NCI-H748 treated with DMSO at 0.1 percent for 48 hours (cell line): Measurements from ENCODE around the gene ATP4B.
"Not testable (repeated sequence)": the region's sequence is repeated elsewhere in the genome, so short reads cannot be mapped to it uniquely, and the experiment has no call there.

Experiments
- DNase-seq: peaks from one replicate; lab custom pipeline; 2025; lab: John Stamatoyannopoulos, UW

ATP4B gene

GRCh38 chr13:113639616-113640262 lies 18.3 kb downstream of the ATP4B start:
- no peak for DNase-seq

GRCh38 chr13:113638806-113639205 lies 19.2 kb downstream of the ATP4B start:
- no peak for DNase-seq

GRCh38 chr13:113638173-113638746 lies 19.7 kb downstream of the ATP4B start:
- no peak for DNase-seq

GRCh38 chr13:113637262-113638160 lies 20.5 kb downstream of the ATP4B start:
- no peak for DNase-seq

DNA sequence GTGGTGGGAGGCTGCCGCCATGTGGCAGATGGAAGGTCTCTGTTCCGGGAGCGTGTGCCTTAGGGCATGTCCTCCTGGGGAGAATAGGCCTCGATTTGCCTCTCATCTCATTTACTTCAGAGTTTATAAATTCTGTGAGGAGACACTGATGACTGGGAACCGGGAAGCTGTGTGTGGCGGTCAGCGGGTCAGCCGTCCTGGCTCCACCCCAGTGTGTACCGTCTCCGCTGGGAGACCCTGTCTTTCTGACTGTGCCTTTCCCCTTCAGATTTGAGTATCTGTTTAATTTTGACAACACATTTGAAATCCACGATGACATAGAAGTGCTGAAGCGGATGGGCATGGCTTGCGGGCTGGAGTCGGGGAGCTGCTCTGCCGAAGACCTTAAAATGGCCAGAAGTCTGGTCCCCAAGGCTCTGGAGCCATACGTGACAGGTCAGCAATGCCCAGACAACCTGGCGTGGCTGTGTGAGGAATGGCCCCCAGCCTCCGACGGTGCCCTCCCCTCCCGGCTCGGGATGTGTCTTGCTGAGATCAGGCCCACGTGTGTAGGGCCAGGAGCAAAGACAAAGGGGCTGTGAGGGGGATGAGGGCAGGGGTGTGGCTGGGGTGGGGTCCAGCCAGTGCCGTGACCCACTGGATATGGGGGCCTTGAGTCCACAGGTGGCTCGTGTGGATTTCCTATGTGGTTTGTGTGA lies 21.6 kb downstream of the ATP4B start:
- DNase-seq, result no peak

DNA sequence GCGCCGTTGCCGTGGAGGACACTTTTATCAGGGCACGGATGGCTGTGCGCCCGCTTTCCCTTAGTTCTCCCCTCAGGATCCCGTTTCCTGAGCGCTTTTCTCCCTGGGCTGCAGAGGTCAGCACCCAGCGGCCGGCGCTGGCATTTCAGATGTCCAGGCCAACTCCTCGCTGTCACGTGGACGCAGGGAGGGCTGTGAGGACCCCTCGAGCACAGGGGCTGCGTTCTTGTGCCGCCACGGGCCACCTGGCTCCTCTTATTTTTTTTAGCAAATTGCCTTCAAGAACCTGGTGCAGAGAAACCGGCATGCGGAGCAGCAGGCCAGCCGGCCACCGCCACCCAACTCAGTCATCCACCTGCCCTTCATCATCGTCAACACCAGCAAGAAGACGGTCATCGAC lies 22.3 kb downstream of the ATP4B start:
- DNase-seq, result no peak

DNA sequence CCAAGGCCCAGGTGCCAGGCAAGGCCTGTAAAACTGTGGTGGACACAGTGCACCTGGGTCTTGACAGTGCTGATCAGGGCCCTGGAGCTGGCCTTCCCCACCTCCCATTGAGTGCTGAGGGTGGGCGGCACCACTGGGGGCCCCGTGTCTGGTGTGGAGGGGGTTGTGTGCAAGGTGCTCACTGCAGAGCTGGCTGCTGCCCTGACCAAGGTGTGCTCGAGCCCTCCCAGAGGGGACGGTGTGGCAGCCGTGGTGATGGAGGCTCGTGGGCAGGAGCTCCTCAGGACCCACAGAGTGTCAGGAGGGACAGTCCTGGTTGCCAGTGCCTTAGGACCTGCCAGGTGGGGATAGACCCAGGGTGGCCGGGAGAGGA lies 23.0 kb downstream of the ATP4B start:
- DNase-seq, result no peak

GRCh38 chr13:113634279-113635047 lies 23.5 kb downstream of the ATP4B start:
- no peak for DNase-seq

DNA sequence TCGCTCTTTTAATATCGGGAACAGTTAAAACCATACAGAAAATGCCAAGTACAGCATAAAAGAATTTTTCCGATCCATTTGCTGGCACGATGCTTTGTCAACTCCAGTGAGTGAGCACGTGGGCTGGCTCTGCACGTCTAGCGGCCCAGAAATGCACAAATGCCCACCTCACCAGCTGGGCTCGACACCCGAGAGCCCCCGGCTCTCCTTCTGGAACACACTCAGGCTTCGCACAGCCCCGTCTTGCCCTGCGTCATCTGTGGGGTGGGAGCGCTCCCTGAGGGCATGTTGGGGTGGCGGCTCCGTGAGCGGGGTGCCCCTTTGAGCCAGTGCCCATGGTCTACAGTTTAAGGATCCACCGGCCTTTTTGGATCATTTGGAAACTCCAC lies 24.5 kb downstream of the ATP4B start:
- DNase-seq, result no peak

DNA sequence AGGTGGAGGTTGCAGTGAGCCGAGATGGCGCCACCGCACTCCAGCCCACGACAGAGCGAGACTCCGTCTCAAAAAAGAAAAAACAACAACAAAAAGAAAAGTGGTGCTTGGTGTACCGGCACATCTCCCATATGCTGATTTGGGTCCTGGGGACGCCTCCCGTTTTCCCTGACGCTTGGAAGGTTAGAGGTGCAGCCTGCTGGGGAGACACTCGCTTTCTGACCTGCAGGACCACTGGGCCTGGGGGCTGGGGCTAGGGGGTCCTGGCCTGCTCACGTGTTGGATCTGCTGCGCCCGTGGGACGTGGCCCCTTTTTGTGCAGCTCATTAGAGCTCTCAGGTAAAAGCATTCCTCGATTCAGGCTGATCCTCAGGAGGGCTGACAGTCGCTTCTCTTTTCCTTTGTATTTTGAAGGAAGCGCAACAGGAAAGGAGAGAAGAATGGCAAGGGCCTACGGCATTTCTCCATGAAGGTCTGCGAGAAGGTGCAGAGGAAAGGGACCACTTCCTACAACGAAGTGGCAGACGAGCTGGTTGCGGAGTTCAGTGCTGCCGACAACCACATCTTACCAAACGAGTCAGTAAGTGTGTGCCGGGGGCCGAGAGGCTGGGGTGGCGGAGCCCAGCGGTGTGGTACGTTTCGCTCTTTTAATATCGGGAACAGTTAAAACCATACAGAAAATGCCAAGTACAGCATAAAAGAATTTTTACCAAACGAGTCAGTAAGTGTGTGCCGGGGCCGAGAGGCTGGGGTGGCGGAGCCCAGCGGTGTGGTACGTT lies 25.1 kb downstream of the ATP4B start:
- no peak for DNase-seq

GRCh38 chr13:113631341-113632095 lies 26.5 kb downstream of the ATP4B start:
- no peak for DNase-seq

DNA sequence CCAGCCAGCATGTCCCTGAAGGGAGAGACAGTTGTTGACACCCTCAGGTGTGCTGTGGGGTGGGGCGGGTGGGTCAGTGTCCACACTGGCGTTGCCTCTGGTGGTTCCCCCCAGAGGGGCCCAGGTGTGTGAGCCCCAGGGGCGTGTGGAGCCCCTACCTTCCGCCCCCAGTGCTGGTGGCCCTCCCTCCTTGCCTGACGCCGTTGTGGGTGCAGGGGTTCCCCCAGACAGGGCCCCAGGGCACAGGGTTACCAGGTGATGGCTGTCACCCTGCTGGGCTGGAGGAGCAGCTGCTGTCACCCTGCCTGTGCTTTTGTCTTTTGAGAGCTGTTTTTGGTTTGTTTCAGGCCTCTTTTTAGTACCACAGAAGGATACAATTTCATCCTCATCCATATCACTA lies 27.2 kb downstream of the ATP4B start:
- no peak for DNase-seq

DNA sequence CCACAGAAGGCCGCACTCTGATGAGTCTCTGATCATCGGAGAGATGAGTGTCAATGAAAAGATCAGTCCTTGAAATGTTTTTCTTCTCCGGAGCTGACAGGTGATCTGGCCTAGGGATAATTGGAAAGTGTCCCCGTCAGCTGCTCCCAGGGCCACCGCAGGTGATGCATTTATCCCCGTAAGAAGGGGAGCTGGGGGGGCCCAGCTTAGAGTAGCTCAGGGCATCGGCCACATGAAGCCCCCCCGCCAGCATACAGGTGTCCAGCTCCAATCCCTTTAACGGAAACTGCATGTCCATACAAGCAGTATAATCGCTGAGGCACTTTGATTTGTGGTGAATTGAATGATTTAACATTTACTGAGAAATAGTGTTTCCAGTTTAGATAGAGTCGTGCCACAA lies 27.7 kb downstream of the ATP4B start:
- peak; percentile 17 for DNase-seq

DNA sequence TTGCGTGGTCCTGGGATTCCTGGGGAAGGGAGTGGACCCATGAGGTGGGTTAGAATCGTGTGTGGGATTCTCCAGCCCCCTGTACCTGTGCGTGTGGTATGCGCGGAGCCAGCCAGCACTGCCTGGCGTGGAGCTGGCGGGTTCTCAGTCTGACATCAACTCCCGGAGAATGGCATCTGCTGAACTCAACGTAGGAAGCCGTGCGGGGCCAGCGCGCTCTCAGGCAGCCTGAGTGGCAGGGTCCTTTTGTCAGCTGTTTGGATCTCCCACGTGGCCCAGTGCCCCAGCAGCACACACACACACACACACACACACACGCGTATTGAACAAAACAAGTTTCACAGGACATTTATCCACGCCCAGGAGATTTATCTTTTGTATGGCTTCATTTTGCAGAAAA lies 28.1 kb downstream of the ATP4B start:
- DNase-seq, result no peak

GRCh38 chr13:113628291-113629270 lies 29.4 kb downstream of the ATP4B start:
- no peak for DNase-seq

- DNase-seq, result no peak
Observed at GRCh38 chr13:113627136-113627535, 30.9 kb downstream of the ATP4B start.

DNA sequence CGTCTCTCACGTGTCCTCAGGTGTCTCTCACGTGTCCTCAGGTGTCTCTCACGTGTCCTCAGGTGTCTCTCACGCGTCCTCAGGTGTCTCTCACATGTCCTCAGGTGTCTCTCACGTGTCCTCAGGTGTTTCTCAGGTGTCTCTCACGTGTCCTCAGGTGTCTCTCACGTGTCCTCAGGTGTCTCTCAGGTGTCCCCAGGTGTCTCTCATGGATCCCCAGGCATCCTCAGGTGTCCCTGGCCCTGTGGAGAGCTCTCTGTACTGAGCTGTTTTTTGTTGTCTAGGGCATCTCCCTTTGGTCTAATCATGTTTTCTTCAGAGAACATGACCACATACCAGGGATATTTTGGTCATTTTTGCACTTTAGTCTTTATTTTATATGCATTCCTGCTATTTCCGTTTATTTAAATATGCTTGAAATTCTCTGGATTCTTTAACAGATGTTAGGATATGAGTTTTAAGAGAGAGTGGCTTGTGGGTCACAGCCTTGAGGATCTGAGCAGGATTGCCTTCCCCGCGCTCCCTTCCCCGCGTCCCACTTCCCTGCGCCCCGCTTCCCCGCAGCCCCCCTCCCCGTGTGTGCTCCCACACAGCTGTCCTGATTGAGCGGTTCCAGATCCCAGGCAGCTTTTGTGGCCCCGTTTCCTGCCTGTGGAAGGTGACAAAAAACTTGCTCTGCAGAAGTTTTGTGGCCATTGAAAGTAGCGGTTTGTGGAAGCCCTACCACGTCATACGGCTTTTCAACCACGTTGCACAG lies 31.9 kb downstream of the ATP4B start:
- no peak for DNase-seq

DNA sequence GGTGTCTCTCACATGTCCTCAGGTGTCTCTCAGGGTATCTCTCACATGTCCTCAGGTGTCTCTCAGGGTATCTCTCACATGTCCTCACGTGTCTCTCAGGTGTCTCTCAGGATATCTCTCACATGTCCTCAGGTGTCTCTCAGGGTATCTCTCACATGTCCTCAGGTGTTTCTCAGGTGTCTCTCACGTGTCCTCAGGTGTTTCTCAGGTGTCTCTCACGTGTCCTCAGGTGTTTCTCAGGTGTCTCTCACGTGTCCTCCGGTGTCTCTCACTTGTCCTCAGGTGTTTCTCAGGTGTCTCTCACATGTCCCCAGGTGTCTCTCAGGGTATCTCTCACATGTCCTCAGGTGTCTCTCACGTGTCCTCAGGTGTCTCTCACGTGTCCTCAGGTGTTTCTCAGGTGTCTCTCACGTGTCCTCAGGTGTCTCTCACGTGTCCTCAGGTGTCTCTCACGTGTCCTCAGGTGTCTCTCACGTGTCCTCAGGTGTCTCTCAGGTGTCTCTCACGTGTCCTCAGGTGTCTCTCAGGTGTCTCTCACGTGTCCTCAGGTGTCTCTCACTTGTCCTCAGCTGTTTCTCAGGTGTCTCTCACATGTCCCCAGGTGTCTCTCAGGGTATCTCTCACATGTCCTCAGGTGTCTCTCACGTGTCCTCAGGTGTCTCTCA lies 33.2 kb downstream of the ATP4B start:
- DNase-seq, result not testable (repeated sequence)
